GM12878 (cell line): ENCODE data around the gene DAAM1. TPM values are rescaled to one million over a fixed set of nuclear protein-coding genes. Genes with fewer than 3 reads are reported as not detected.
A peak's percentile ranks its signal among the peaks of the same experiment; 100 is the strongest.

Experiments used
- ATAC-seq: fragments of 200-7000 bp; cut with Tn5 transposase; 3 replicates; pipeline ENCODE4 v1.9.1; 2020; ENCODE audit warnings: mild to moderate bottlenecking, moderate library complexity
- BruUV-seq: library from RNA; stranded (reverse); fragments of 400-500 nt; replicated peaks from 2 replicates; lab custom pipeline; 2021; lab: Mats Ljungman, UMichigan
- CTCF ChIA-PET: fragments of 300-600 bp; sonication (Branson Sonifier 250); formaldehyde crosslinking; extraction: SDS; loops from one replicate; lab custom pipeline; 2021; ENCODE audit warnings: inconsistent platforms; lab: Yijun Ruan, JAX
- POLR2A ChIA-PET: fragments of 350-600 bp; formaldehyde crosslinking; extraction: SDS; loops from one replicate; lab custom pipeline; 2021; ENCODE audit warnings: inconsistent platforms; lab: Charles Lee
- RAD21 ChIA-PET: fragments of 300-600 bp; sonication (Branson Sonifier 250); formaldehyde crosslinking; loops from one replicate; lab custom pipeline; 2023; ENCODE audit warnings: antibody characterized with exemption; ENCODE audit not compliant: unreplicated experiment; lab: Charles Lee
- SMC1A ChIA-PET: fragments of 300-600 bp; sonication (Branson Sonifier 250); formaldehyde crosslinking; loops from one replicate; lab custom pipeline; 2023; ENCODE audit not compliant: unreplicated experiment, uncharacterized antibody; lab: Charles Lee
- DNase-seq: peaks from one replicate; pipeline ENCODE4 v3.0.0-alpha.2; 2011; ENCODE audit warnings: low read depth, low spot score
- FAIRE-seq: peaks from 3 replicates; lab custom pipeline; 2011; peaks lifted over from hg19 to GRCh38; lab: Jason Lieb, UNC
- H2AFZ ChIP-seq: 2 replicates; pipeline ENCODE4 v1.6.0; 2011; ENCODE audit warnings: low read depth, low read length, control low read depth; ENCODE audit not compliant: control insufficient read depth
- H3K27ac ChIP-seq: 2 replicates; pipeline ENCODE4 v1.5.1; 2011; ENCODE audit warnings: control low read depth; ENCODE audit not compliant: control insufficient read depth, insufficient read depth
- H3K27me3 ChIP-seq, 2 experiments: replicated peaks in 1 of 2; 2 replicates each; pipeline versions ENCODE4 v1.6.0 to v1.6.1; 2011; ENCODE audit warnings: low read length in 1 of 2; ENCODE audit not compliant: control insufficient read depth in 2 of 2, insufficient read depth in 2 of 2
- H3K36me3 ChIP-seq, 2 experiments: 2 replicates each; pipeline ENCODE4 v1.5.1; 2011; ENCODE audit warnings: low read length in 1 of 2; ENCODE audit not compliant: control insufficient read depth in 2 of 2, insufficient read depth in 2 of 2
- H3K4me1 ChIP-seq: 2 replicates; pipeline ENCODE4 v1.6.1; 2011; ENCODE audit warnings: mild to moderate bottlenecking, low read length, moderate library complexity, mixed read lengths; ENCODE audit not compliant: control insufficient read depth, insufficient read depth
- H3K4me2 ChIP-seq: 2 replicates; pipeline ENCODE4 v1.6.0; 2011; ENCODE audit warnings: control low read depth; ENCODE audit not compliant: control insufficient read depth, insufficient read depth
- H3K4me3 ChIP-seq: fragments of 200-600 bp; sonication (generic); 2 replicates; pipeline ENCODE4 v1.5.1; 2016
- H3K79me2 ChIP-seq: 2 replicates; pipeline ENCODE4 v1.6.0; 2011; ENCODE audit warnings: low read length; ENCODE audit not compliant: control insufficient read depth, insufficient read depth
- H3K9ac ChIP-seq: 2 replicates; pipeline ENCODE4 v1.8.0; 2011; ENCODE audit warnings: low read length, control low read depth, mixed read lengths; ENCODE audit not compliant: control insufficient read depth, insufficient read depth
- H3K9me3 ChIP-seq: replicated peaks from 3 replicates; pipeline ENCODE4 v1.5.1; 2011; ENCODE audit warnings: mild to moderate bottlenecking, low read length; ENCODE audit not compliant: control insufficient read depth, insufficient read depth
- H4K20me1 ChIP-seq: 2 replicates; pipeline ENCODE4 v1.6.0; 2011; ENCODE audit not compliant: control insufficient read depth, insufficient read depth
- ATF3 ChIP-seq: IDR thresholded peaks from 2 replicates; pipeline ENCODE4 v1.6.1; 2011; ENCODE audit warnings: low read depth, mild to moderate bottlenecking, low read length, moderate library complexity, borderline replicate concordance; ENCODE audit errors: extremely low read depth
- BCL3 ChIP-seq: IDR thresholded peaks from 2 replicates; pipeline ENCODE4 v1.6.1; 2011; ENCODE audit warnings: borderline replicate concordance, low read depth, mild to moderate bottlenecking, moderate library complexity, low read length; ENCODE audit not compliant: insufficient read depth, poor library complexity, severe bottlenecking
- E4F1 ChIP-seq: fragments of 450-650 bp; IDR thresholded peaks from 2 replicates; pipeline ENCODE4 v1.6.1; 2018; ENCODE audit warnings: borderline replicate concordance, mild to moderate bottlenecking; ENCODE audit not compliant: partially characterized antibody
- FOXM1 ChIP-seq: IDR thresholded peaks from 2 replicates; pipeline ENCODE4 v1.6.1; 2012; ENCODE audit warnings: low read depth, mild to moderate bottlenecking, inconsistent platforms, low read length, moderate library complexity
- GATAD2B ChIP-seq: fragments of 450-650 bp; conservative IDR thresholded peaks from 2 replicates; pipeline ENCODE4 v1.6.1; 2017; ENCODE audit warnings: low read depth, mild to moderate bottlenecking, moderate library complexity
- IRF5 ChIP-seq: fragments of 450-650 bp; IDR thresholded peaks from 2 replicates; pipeline ENCODE4 v1.6.1; 2017; ENCODE audit warnings: borderline replicate concordance
- NFYA ChIP-seq: IDR thresholded peaks from 2 replicates; pipeline ENCODE4 v1.6.1; 2011; ENCODE audit warnings: low read depth, mild to moderate bottlenecking, low read length, improper control_type of control experiment, borderline replicate concordance
- NR2C1 ChIP-seq: fragments of 450-650 bp; IDR thresholded peaks from 2 replicates; pipeline ENCODE4 v1.6.1; 2017; ENCODE audit warnings: antibody characterized with exemption, mild to moderate bottlenecking, moderate library complexity
- RAD51 ChIP-seq: fragments of 450-650 bp; IDR thresholded peaks from 2 replicates; pipeline ENCODE4 v1.6.1; 2016; ENCODE audit warnings: moderate library complexity, mild to moderate bottlenecking, inconsistent platforms
- RUNX3 ChIP-seq: IDR thresholded peaks from 2 replicates; pipeline ENCODE4 v1.6.1; 2012; ENCODE audit warnings: low read length, inconsistent platforms
- TBL1XR1 ChIP-seq: IDR thresholded peaks from 2 replicates; pipeline ENCODE4 v1.6.1; 2012; ENCODE audit warnings: low read depth, low read length, improper control_type of control experiment
- YBX1 ChIP-seq: fragments of 450-650 bp; IDR thresholded peaks from 2 replicates; pipeline ENCODE4 v1.6.1; 2016; ENCODE audit warnings: antibody characterized with exemption
- ZNF274 ChIP-seq: IDR thresholded peaks from one replicate; pipeline ENCODE4 v1.8.0; 2011; ENCODE audit not compliant: insufficient read length, insufficient read depth
- WGBS: methylation state at CpG from one replicate; pipeline ENCODE4 v1.1.6; 2016; ENCODE audit warnings: low lambda C conversion rate; ENCODE audit not compliant: insufficient replicate concordance, insufficient coverage; ENCODE audit errors: missing lambda C conversion rate; 5-methylcytosine and 5-hydroxymethylcytosine counted together
- in situ Hi-C: fragments of 300-500 bp; cut with MboI; formaldehyde crosslinking; loops from 9 replicates; pipeline ENCODE4 v1.14.3; 2018; ENCODE audit warnings: mixed read lengths
- intact Hi-C: fragments of 100-400 bp; cut with micrococcal nuclease; formaldehyde crosslinking; loops from one replicate; pipeline ENCODE4 v1.14.2; 2022; ENCODE audit not compliant: unreplicated experiment
- polyA plus RNA-seq, 11 experiments: library from polyadenylated mRNA; depleted of rRNA in 4 of 11; unstranded in 6 of 11; stranded (reverse) in 5 of 11; fragments of >200 nt; fragmentation: Nextera tagmentation in 4 of 11; fragmentation: Illumina TruSeq in 1 of 11; extraction: Ambion mirVana in 4 of 11; extraction: Trizol in 1 of 11; gene quantifications; 1 replicate in 1 of 11; 2 replicates in 10 of 11; pipeline versions ENCODE4 v1.2.1 to v1.2.3, GENCODE V29; 2011 to 2016; ENCODE audit warnings: inconsistent platforms in 2 of 11, missing spikeins in 2 of 11, low read depth in 1 of 11
- total RNA-seq, 4 experiments: library from RNA; depleted of rRNA in 3 of 4; stranded (reverse); fragments of >200 nt in 3 of 4; fragmentation: Illumina TruSeq in 1 of 4; extraction: Trizol in 1 of 4; gene quantifications; 2 replicates each; pipeline versions ENCODE4 v1.2.1 to v1.2.3, GENCODE V29; 2013 to 2021

Gene DAAM1
- total and polyA plus RNA-seq, 10 of the 15 experiments (the other 5 are each of a cell fraction or from before 2014, with no cell fraction given): 13.8 to 32.4 (median 24.2) TPM

- no peak for TF ChIP-seq IRF5
- no peak for TF ChIP-seq NR2C1
- TF ChIP-seq ATF3: no peak
- no peak for TF ChIP-seq ZNF274
- no peak for TF ChIP-seq FOXM1
- no peak for TF ChIP-seq RAD51
- TF ChIP-seq TBL1XR1: no peak
- no peak for TF ChIP-seq BCL3
- no peak for TF ChIP-seq YBX1
Measured at GRCh38 chr14:59309291-59309900, 120.9 kb downstream of the DAAM1 start (continued).

- Histone ChIP-seq H3K27me3 (no peaks in the 10 kb centered on the region), H3K9me3 (no peaks in the 10 kb centered on the region), H3K79me2 (no peaks in the 10 kb centered on the region), H2AFZ (no peak overlapping the region), H3K9ac (no peak overlapping the region), H4K20me1 (no peaks in the 10 kb centered on the region), H3K4me3 (no peak overlapping the region), H3K36me3 (no peaks in the 10 kb centered on the region)
- ATAC-seq: no peak
- ChIA-PET POLR2A (no interaction called here), CTCF (interaction anchor here (0.6 to 1.9 kb wide), 2 partner anchors 11 to 881 kb away, joined by 4 to 6 read pairs; no protein-coding TSS in a partner anchor), SMC1A (interaction anchor here (1.1 to 1.7 kb wide), 3 partner anchors 15 to 810 kb away, joined by 3 to 4 read pairs (median 3); no protein-coding TSS in a partner anchor), RAD21 (no interaction called here)
- 98% methylated on average over 3 of the region's 3 CpGs for WGBS
- no TSS peak for BruUV-seq
- DNase-seq: no peak
- no peak for FAIRE-seq
- TF ChIP-seq NFYA (no peak), GATAD2B (no peak), RUNX3 (peak; percentile 81), E4F1 (no peak)
- TF ChIP-seq, all 136 proteins: peak for 1
- no peak overlapping the region for H3K4me2 ChIP-seq
- in situ Hi-C loops (no loop called here), intact Hi-C loops (no loop called here)
- peaks cover 3% of the 10 kb centered on the region; the same call in 1 of the 2 replicates for H3K4me1 ChIP-seq
- no peak overlapping the region for H3K27ac ChIP-seq
Measured at GRCh38 chr14:59310633-59311032, 122.2 kb downstream of the DAAM1 start.
